Epithelial cell of esophagus (primary cell): Measurements from ENCODE around the gene CARMIL1.
"Not testable (repeated sequence)": the region's sequence is repeated elsewhere in the genome, so short reads cannot be mapped to it uniquely, and the experiment has no call there.

Experiments
- DNase-seq: peaks from one replicate; pipeline ENCODE4 v3.0.0; 2010; ENCODE audit warnings: low read depth
- H3K4me3 ChIP-seq: 2 replicates; pipeline ENCODE4 v1.5.1; 2011; ENCODE audit warnings: mild to moderate bottlenecking, low read length, control low read depth
- TF ChIP-seq, protein P1 (sequence below): IDR thresholded peaks from 2 replicates; pipeline ENCODE4 v1.5.1; 2011; ENCODE audit warnings: low read depth, mild to moderate bottlenecking, low read length, control low read depth, inconsistent platforms; ENCODE audit not compliant: insufficient read depth; ENCODE audit errors: missing control alignments

Gene CARMIL1

DNA sequence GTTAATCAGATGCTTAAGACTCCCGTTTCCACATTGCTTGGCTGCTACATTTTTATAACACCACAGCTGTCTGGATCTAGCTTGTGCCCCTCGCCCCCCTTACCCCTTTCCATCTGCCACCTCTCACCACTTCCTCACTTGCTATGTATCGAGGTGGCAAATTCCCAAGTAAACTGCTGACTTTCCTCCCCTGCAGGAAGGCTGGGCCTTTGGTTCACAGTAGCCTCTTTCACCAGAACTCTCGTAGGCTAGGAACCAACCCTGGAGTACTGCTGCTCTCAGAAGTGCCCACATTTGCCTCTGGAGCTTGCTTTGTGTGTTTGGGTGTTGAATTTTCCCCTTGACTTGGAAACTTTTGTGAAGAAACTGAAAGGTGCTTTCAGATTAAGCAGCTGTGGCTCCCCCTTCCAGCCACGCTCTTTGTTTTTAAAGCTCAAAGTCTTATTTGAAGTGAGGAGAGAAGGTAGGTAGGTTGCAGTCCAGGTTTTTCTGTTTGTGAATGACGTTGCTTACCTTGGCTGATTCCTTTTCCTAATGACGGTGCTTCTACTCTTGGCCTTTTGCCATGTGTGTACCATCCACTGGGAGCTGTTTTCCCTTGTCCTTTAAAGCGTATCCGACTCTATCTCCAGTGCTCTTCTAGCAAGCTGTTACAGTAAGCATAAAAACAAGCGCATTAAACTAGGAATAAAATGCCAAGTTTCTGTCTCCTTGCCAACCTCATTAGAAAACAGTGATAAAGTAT lies 90.4 kb downstream of the CARMIL1 start:
- peak; percentile 50 for DNase-seq
- H3K4me3 ChIP-seq, result no peak overlapping the region
- TF ChIP-seq, protein P1, sequence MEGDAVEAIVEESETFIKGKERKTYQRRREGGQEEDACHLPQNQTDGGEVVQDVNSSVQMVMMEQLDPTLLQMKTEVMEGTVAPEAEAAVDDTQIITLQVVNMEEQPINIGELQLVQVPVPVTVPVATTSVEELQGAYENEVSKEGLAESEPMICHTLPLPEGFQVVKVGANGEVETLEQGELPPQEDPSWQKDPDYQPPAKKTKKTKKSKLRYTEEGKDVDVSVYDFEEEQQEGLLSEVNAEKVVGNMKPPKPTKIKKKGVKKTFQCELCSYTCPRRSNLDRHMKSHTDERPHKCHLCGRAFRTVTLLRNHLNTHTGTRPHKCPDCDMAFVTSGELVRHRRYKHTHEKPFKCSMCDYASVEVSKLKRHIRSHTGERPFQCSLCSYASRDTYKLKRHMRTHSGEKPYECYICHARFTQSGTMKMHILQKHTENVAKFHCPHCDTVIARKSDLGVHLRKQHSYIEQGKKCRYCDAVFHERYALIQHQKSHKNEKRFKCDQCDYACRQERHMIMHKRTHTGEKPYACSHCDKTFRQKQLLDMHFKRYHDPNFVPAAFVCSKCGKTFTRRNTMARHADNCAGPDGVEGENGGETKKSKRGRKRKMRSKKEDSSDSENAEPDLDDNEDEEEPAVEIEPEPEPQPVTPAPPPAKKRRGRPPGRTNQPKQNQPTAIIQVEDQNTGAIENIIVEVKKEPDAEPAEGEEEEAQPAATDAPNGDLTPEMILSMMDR, result no peak

DNA sequence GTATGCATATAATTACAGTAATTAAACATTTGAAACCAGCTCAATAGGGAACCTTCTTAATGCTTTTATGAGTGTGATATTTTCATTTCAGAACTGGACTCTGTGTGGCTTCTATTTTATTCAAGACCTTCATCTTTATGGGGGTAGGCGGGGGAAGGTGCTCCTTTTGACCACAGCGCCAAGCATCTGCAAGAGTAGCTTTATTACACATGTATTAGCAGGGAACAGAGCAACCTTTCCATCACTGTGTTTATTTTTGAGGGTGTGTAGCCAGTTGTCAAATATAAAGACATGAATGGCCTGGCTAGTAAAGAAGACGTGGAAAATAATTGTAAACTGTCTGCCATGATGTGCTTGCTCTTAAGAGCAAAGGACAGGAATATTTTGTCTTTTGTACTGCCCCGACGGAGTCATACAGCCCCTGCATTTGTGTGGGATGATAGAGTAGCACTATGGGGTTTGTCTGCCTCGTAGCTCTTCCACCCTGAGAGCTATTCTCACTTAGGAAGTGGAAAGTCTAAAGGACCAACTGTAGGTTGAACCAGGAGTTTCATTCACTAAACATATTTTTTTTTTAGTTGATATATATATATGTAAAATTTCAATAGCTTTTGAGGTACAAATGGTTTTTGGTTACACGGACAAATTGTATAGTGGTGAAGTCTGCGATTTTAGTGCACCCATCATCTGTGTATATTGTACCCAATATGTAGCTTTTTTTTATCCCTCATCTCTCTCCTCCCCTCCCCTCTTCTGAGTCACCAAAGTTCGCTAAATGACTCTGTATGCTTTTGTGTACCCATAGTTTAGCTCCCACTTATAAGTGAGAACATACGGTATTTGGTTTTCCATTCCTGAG lies 91.2 kb downstream of the CARMIL1 start:
- no peak overlapping the region for H3K4me3 ChIP-seq
- TF ChIP-seq, protein P1, result no peak
- DNase-seq, result no peak

DNA sequence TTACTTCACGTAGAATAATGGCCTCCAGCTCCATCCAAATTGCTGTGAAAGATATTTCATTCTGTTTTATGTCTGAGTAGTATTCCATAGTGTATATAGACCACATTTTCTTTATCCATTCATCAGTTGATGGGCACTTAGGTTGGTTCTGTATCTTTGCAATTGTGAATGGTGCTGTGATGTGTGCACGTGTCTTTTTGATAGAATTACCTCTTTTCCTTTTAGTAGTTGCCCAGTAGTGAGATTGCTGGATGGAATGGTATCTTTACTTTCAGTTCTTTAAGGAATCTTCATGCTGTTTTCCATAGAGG lies 91.8 kb downstream of the CARMIL1 start:
- no peak overlapping the region for H3K4me3 ChIP-seq
- TF ChIP-seq, protein P1, result no peak
- no peak for DNase-seq

DNA sequence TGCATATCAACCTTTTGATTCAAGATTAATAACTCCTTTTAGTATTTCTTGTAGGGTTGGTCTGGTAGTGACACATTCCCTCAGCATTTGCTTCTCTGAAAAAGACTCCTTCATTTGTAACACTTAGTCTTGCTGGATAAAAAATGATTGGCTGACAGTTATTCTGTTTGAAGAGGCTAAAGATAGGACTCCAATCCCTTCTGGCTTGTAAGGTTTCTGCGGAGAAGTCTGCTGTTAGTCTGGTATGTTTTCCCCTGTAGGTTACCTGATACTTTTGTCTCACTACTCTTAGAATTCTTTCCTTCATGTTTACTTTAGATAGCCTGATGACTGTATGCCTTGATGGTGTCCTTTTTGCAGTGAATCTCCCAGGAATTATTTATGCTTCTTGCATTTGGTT lies 96.0 kb downstream of the CARMIL1 start:
- DNase-seq, result no peak
- no peak overlapping the region for H3K4me3 ChIP-seq
- TF ChIP-seq, protein P1, result no peak

DNA sequence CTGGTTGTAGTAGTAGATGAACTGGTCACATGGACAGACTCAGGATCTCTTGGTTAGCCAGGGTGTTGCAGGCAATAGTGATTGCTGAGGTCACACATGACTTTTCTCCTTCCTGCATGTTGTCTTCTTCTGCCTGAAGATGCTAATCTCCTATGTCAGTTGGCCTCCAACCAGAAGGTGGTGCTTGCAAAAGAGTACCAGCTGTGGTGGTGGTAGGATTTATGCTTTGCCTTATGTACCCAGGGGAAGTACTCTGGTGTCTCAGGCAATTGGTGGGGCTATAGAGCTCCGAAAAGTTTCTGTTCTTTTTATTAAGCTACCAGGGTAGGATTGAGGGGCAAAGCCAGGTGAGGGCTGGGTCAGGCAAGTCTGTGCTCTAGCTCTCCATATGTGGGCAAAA lies 98.5 kb downstream of the CARMIL1 start:
- TF ChIP-seq, protein P1, result no peak
- H3K4me3 ChIP-seq, result no peak overlapping the region
- no peak for DNase-seq

DNA sequence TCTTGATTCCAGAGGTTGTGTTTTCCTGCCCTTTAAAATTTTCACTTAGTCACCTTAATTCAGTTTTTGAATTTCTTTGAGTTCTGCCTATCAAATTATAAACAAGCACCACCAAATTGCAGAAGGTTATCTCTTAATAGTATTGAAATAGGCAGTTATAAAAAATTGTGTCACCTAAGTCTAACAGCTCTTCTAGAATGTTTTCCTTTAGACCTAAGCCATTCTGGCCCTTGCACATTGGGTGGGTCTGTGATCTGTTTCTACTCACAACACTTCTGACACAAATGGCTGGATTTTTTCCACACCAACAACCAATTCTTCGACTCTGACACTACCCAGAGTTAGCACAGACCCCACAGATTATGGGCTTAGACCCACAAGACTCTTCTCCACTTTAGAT lies 101.9 kb downstream of the CARMIL1 start:
- no peak overlapping the region for H3K4me3 ChIP-seq
- TF ChIP-seq, protein P1, result no peak
- no peak for DNase-seq

DNA sequence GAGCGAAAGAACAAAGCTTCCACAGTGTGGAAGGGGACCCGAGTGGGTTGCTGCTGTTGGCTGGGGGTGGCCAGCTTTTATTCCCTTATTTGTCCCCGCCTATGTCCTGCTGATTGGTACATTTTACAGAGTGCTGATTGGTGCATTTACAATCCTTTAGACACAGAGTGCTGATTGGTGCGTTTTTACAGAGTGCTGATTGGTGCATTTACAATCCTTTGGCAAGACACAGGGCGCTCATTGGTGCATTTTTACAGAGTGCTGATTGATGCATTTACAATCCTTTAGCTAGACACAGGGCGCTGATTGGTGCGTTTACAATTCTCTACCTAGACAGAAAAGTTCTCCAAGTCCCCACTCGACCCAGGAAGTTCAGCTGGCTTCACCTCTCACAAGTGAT lies 103.3 kb downstream of the CARMIL1 start:
- H3K4me3 ChIP-seq, DNase-seq: not testable (repeated sequence)
